Liver (tissue), 9 donors: ENCODE measurements around the gene ZNF205. TPM values are rescaled to one million over a fixed set of nuclear protein-coding genes. Genes with fewer than 3 reads are reported as not detected.
A peak's percentile ranks its signal among the peaks of the same experiment; 100 is the strongest.

Source experiments
- DNase-seq: peaks from one replicate; pipeline ENCODE4 v3.0.0-alpha.2; 2017; ENCODE audit warnings: low spot score
- H3K27ac ChIP-seq, 2 donors: one replicate each; pipeline ENCODE4 v1.7.0; 2013; ENCODE audit warnings: inconsistent platforms in 2 of 2, low read length in 2 of 2, control low read depth in 1 of 2, low read depth in 1 of 2, mild to moderate bottlenecking in 1 of 2
- H3K27me3 ChIP-seq, 4 donors: one replicate each; pipeline versions ENCODE4 v1.6.1 to v1.7.0; 2013; ENCODE audit warnings: low read length in 3 of 4, inconsistent platforms in 1 of 4, mild to moderate bottlenecking in 1 of 4, moderate library complexity in 1 of 4; ENCODE audit not compliant: control insufficient read depth in 4 of 4, insufficient read depth in 4 of 4
- H3K36me3 ChIP-seq, 4 donors: one replicate each; pipeline versions ENCODE4 v1.6.1 to v1.7.0; 2013; ENCODE audit warnings: low read length in 3 of 4, mild to moderate bottlenecking in 3 of 4, low read depth in 1 of 4, moderate library complexity in 1 of 4; ENCODE audit not compliant: control insufficient read depth in 4 of 4, insufficient read depth in 3 of 4
- H3K4me1 ChIP-seq, 4 donors: one replicate each; pipeline versions ENCODE4 v1.6.1 to v1.7.0; 2013; ENCODE audit warnings: low read length in 3 of 4, mild to moderate bottlenecking in 3 of 4, moderate library complexity in 1 of 4; ENCODE audit not compliant: control insufficient read depth in 4 of 4, insufficient read depth in 4 of 4
- H3K4me3 ChIP-seq, 3 donors: one replicate each; pipeline versions ENCODE4 v1.6.1 to v1.7.0; 2013; ENCODE audit warnings: low read length in 3 of 3, control low read depth in 1 of 3, low read depth in 1 of 3, mild to moderate bottlenecking in 1 of 3
- H3K9ac ChIP-seq, 2 donors: one replicate each; pipeline ENCODE4 v1.7.0; 2013; ENCODE audit warnings: low read length in 2 of 2, mild to moderate bottlenecking in 2 of 2, moderate library complexity in 2 of 2, control low read depth in 1 of 2, low read depth in 1 of 2
- H3K9me3 ChIP-seq, 4 donors: one replicate each; pipeline versions ENCODE4 v1.6.1 to v1.7.0; 2013; ENCODE audit warnings: low read length in 3 of 4; ENCODE audit not compliant: control insufficient read depth in 4 of 4
- ATF3 ChIP-seq: IDR thresholded peaks from 2 replicates; pipeline ENCODE4 v1.6.1; 2016; ENCODE audit warnings: antibody characterized with exemption
- FOXA1 ChIP-seq: IDR thresholded peaks from 2 replicates; pipeline ENCODE4 v1.6.1; 2016; ENCODE audit warnings: antibody characterized with exemption
- FOXA2 ChIP-seq: IDR thresholded peaks from 2 replicates; pipeline ENCODE4 v1.6.1; 2016; ENCODE audit warnings: antibody characterized with exemption
- GABPA ChIP-seq, 2 donors: IDR thresholded peaks in 1 of 2; conservative IDR thresholded peaks in 1 of 2; 2 replicates each; pipeline ENCODE4 v1.6.1; 2016; ENCODE audit warnings: antibody characterized with exemption in 2 of 2, mild to moderate bottlenecking in 1 of 2, moderate library complexity in 1 of 2
- HNF4A ChIP-seq, 2 donors: conservative IDR thresholded peaks; 2 replicates each; pipeline ENCODE4 v1.6.1; 2016; ENCODE audit warnings: antibody characterized with exemption in 2 of 2, mild to moderate bottlenecking in 2 of 2
- HNF4G ChIP-seq: IDR thresholded peaks from 2 replicates; pipeline ENCODE4 v1.6.1; 2016; ENCODE audit warnings: antibody characterized with exemption
- JUND ChIP-seq, 2 donors: IDR thresholded peaks; 2 replicates each; pipeline ENCODE4 v1.6.1; 2016; ENCODE audit warnings: antibody characterized with exemption in 2 of 2
- MAX ChIP-seq: IDR thresholded peaks from 2 replicates; pipeline ENCODE4 v1.6.1; 2016; ENCODE audit warnings: antibody characterized with exemption
- NR2F2 ChIP-seq: IDR thresholded peaks from 2 replicates; pipeline ENCODE4 v1.6.1; 2016; ENCODE audit warnings: antibody characterized with exemption
- RAD21 ChIP-seq, 2 donors: IDR thresholded peaks; 2 replicates each; pipeline ENCODE4 v1.6.1; 2016; ENCODE audit warnings: antibody characterized with exemption in 2 of 2, mild to moderate bottlenecking in 2 of 2
- REST ChIP-seq: IDR thresholded peaks from 2 replicates; pipeline ENCODE4 v1.6.1; 2016; ENCODE audit warnings: antibody characterized with exemption, mild to moderate bottlenecking
- RXRA ChIP-seq, 2 donors: IDR thresholded peaks; 2 replicates each; pipeline ENCODE4 v1.6.1; 2017 to 2018; ENCODE audit warnings: antibody characterized with exemption in 2 of 2, mild to moderate bottlenecking in 1 of 2
- SP1 ChIP-seq: IDR thresholded peaks from 2 replicates; pipeline ENCODE4 v1.6.1; 2018; ENCODE audit warnings: antibody characterized with exemption, mild to moderate bottlenecking
- TAF1 ChIP-seq: conservative IDR thresholded peaks from 2 replicates; pipeline ENCODE4 v1.6.1; 2016; ENCODE audit warnings: antibody characterized with exemption, mild to moderate bottlenecking
- YY1 ChIP-seq: IDR thresholded peaks from 2 replicates; pipeline ENCODE4 v1.6.1; 2016; ENCODE audit warnings: antibody characterized with exemption, mild to moderate bottlenecking
- WGBS: extraction: QIAGEN DNeasy Blood & Tissue Kit; methylation state at CpG from one replicate; pipeline ENCODE4 v1.1.7; 2013; 5-methylcytosine and 5-hydroxymethylcytosine counted together
- polyA plus RNA-seq, 2 donors: library from polyadenylated mRNA; stranded (reverse) in 1 of 2; unstranded in 1 of 2; fragments of 200-250 nt in 1 of 2; fragments of >200 nt in 1 of 2; fragmentation: Nextera tagmentation in 1 of 2; extraction: Ambion mirVana in 1 of 2; gene quantifications; one replicate each; pipeline versions ENCODE4 v1.2.1 to v1.2.3, GENCODE V29; 2013 to 2015
- total RNA-seq, 2 donors: library from RNA; depleted of rRNA; stranded (reverse); fragments of >200 nt; gene quantifications; one replicate each; pipeline ENCODE4 v1.2.3, GENCODE V29; 2014
- TF ChIP-seq, protein P1 (sequence below): IDR thresholded peaks from 2 replicates; pipeline ENCODE4 v1.6.1; 2016; ENCODE audit warnings: antibody characterized with exemption
- TF ChIP-seq, protein P2 (sequence below): fragments of 150-350 bp; IDR thresholded peaks from 2 replicates; pipeline ENCODE4 v1.5.1; 2017; ENCODE audit warnings: improper control_type of control experiment, low read depth, low read length; ENCODE audit not compliant: missing input control
- donor health status: healthy.
- donor health status: healthy.
- donor health status: healthy.
- donor health status: healthy.
- donor health status: healthy.

The ZNF205 gene
- total and polyA plus RNA-seq, 4 donors: 2.0 to 6.9 (median 5.0) TPM

GRCh38 chr16:3157229-3158025 is 45.0 kb downstream of the ZNF205 start:
- Histone ChIP-seq H3K4me3 (peak overlapping the region; percentile 49 to 98 (median 82)), H3K4me1 (peaks cover 3 to 18% (median 10%) of the 10 kb centered on the region in 4 donors), H3K27me3 (no peaks in the 10 kb centered on the region), H3K9me3 (no peaks in the 10 kb centered on the region), H3K36me3 (no peaks in the 10 kb centered on the region), H3K27ac (peak overlapping the region; percentile 76 to 77), H3K9ac (peak overlapping the region; percentile 10 to 48)
- TF ChIP-seq FOXA1 (no peak), MAX (peak; percentile 18), ATF3 (peak; percentile 99), SP1 (no peak), HNF4A (conservative IDR thresholded peaks at IDR 0.05) (no peak), NR2F2 (no peak), YY1 (no peak), FOXA2 (no peak), TAF1 (no peak)
- peak; percentile 74 for DNase-seq
- WGBS: 11% methylated on average over 59 of the region's 59 CpGs

GRCh38 chr16:3158026-3158509 is 45.7 kb downstream of the ZNF205 start:
- TF ChIP-seq SP1 (no peak), ATF3 (no peak), RXRA (IDR thresholded peaks at IDR 0.05) (no peak), FOXA2 (no peak), YY1 (no peak), FOXA1 (no peak), HNF4G (no peak), GABPA (IDR thresholded peaks at IDR 0.05 in 1 of 2, conservative IDR thresholded peaks at IDR 0.05 in 1 of 2) (no peak), REST (no peak), RAD21 (IDR thresholded peaks at IDR 0.05) (no peak), HNF4A (conservative IDR thresholded peaks at IDR 0.05) (no peak), JUND (IDR thresholded peaks at IDR 0.05) (no peak)
- TF ChIP-seq, protein P1, sequence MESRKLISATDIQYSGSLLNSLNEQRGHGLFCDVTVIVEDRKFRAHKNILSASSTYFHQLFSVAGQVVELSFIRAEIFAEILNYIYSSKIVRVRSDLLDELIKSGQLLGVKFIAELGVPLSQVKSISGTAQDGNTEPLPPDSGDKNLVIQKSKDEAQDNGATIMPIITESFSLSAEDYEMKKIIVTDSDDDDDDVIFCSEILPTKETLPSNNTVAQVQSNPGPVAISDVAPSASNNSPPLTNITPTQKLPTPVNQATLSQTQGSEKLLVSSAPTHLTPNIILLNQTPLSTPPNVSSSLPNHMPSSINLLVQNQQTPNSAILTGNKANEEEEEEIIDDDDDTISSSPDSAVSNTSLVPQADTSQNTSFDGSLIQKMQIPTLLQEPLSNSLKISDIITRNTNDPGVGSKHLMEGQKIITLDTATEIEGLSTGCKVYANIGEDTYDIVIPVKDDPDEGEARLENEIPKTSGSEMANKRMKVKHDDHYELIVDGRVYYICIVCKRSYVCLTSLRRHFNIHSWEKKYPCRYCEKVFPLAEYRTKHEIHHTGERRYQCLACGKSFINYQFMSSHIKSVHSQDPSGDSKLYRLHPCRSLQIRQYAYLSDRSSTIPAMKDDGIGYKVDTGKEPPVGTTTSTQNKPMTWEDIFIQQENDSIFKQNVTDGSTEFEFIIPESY: no peak
- TF ChIP-seq, protein P2, sequence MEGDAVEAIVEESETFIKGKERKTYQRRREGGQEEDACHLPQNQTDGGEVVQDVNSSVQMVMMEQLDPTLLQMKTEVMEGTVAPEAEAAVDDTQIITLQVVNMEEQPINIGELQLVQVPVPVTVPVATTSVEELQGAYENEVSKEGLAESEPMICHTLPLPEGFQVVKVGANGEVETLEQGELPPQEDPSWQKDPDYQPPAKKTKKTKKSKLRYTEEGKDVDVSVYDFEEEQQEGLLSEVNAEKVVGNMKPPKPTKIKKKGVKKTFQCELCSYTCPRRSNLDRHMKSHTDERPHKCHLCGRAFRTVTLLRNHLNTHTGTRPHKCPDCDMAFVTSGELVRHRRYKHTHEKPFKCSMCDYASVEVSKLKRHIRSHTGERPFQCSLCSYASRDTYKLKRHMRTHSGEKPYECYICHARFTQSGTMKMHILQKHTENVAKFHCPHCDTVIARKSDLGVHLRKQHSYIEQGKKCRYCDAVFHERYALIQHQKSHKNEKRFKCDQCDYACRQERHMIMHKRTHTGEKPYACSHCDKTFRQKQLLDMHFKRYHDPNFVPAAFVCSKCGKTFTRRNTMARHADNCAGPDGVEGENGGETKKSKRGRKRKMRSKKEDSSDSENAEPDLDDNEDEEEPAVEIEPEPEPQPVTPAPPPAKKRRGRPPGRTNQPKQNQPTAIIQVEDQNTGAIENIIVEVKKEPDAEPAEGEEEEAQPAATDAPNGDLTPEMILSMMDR: no peak
- no peaks in the 10 kb centered on the region for H3K9me3 ChIP-seq
- WGBS: under 1% methylated on average over 27 of the region's 27 CpGs
- H3K27ac ChIP-seq: peak overlapping the region; percentile 76 to 77
- peak overlapping the region; percentile 49 to 98 (median 82) for H3K4me3 ChIP-seq
- H3K4me1 ChIP-seq: peaks cover 0 to 16% (median 10%) of the 10 kb centered on the region in 4 donors
- DNase-seq: no peak
- no peaks in the 10 kb centered on the region for H3K36me3 ChIP-seq
- no peaks in the 10 kb centered on the region for H3K27me3 ChIP-seq
- peak overlapping the region; percentile 44 to 48 for H3K9ac ChIP-seq
